PC-3 (cell line): ENCODE data around the gene KLK5. TPM values are rescaled to one million over a fixed set of nuclear protein-coding genes. Genes with fewer than 3 reads are reported as not detected.

Source experiments
- ATAC-seq: fragments of 200-7000 bp; cut with Tn5 transposase; 2 replicates; pipeline ENCODE4 v1.9.1; 2020; ENCODE audit warnings: mild to moderate bottlenecking, moderate library complexity
- BruUV-seq: library from RNA; stranded (reverse); fragments of 400-500 nt; replicated peaks from 2 replicates; lab custom pipeline; 2021; lab: Mats Ljungman, UMichigan
- CTCF ChIA-PET: fragments of 300-600 bp; sonication (Branson Sonifier 250); formaldehyde crosslinking; loops from one replicate; lab custom pipeline; 2022; ENCODE audit warnings: antibody characterized with exemption; lab: Charles Lee
- POLR2A ChIA-PET: fragments of 300-600 bp; sonication (Branson Sonifier 250); formaldehyde crosslinking; loops from one replicate; lab custom pipeline; 2022; ENCODE audit warnings: antibody characterized with exemption; ENCODE audit not compliant: unreplicated experiment; lab: Charles Lee
- DNase-seq: peaks from one replicate; pipeline ENCODE4 v3.0.0-alpha.2; 2015
- H2AFZ ChIP-seq: fragments of 300-600 bp; sonication (generic); 2 replicates; pipeline ENCODE4 v1.6.0; 2016; ENCODE audit warnings: antibody characterized with exemption, low read length
- H3F3A ChIP-seq: fragments of 300-600 bp; sonication (generic); one replicate; pipeline ENCODE4 v1.6.0; 2017; ENCODE audit warnings: antibody characterized with exemption, low read length, control low read depth, mild to moderate bottlenecking; ENCODE audit not compliant: unreplicated experiment
- H3K27ac ChIP-seq: fragments of 300-600 bp; sonication (generic); 2 replicates; pipeline ENCODE4 v1.5.1; 2016; ENCODE audit warnings: mild to moderate bottlenecking, low read length
- H3K27me3 ChIP-seq: fragments of 300-600 bp; sonication (generic); 2 replicates; pipeline ENCODE4 v1.6.1; 2016; ENCODE audit warnings: low read length, mixed read lengths
- H3K36me3 ChIP-seq: fragments of 300-600 bp; sonication (generic); 2 replicates; pipeline ENCODE4 v1.6.1; 2016; ENCODE audit warnings: low read depth, mixed run types, low read length, mixed read lengths
- H3K4me1 ChIP-seq: fragments of 300-600 bp; sonication (generic); 2 replicates; pipeline ENCODE4 v1.5.1; 2016; ENCODE audit warnings: low read length; ENCODE audit not compliant: insufficient read depth
- H3K4me2 ChIP-seq: fragments of 300-600 bp; sonication (generic); 2 replicates; pipeline ENCODE4 v1.6.0; 2016; ENCODE audit warnings: low read length
- H3K4me3 ChIP-seq: fragments of 300-600 bp; sonication (generic); 2 replicates; pipeline ENCODE4 v1.5.1; 2016; ENCODE audit warnings: mild to moderate bottlenecking, low read length, mixed read lengths
- H3K79me2 ChIP-seq: fragments of 300-600 bp; sonication (generic); 2 replicates; pipeline ENCODE4 v1.6.1; 2017; ENCODE audit warnings: low read length, mixed read lengths
- H3K9ac ChIP-seq: fragments of 300-600 bp; sonication (generic); 2 replicates; pipeline ENCODE4 v1.6.0; 2016; ENCODE audit warnings: mild to moderate bottlenecking, low read length
- H3K9me2 ChIP-seq: fragments of 300-600 bp; sonication (generic); replicated peaks from 2 replicates; pipeline ENCODE4 v1.6.1; 2016; ENCODE audit warnings: mixed run types, low read length, mixed read lengths
- H3K9me3 ChIP-seq: fragments of 300-600 bp; sonication (generic); 2 replicates; pipeline ENCODE4 v1.6.1; 2016; ENCODE audit warnings: low read length, mixed read lengths
- H4K20me1 ChIP-seq: fragments of 300-600 bp; sonication (generic); 2 replicates; pipeline ENCODE4 v1.6.1; 2016; ENCODE audit warnings: low read length, mixed read lengths
- EZH2 ChIP-seq: fragments of 300-600 bp; sonication (generic); IDR thresholded peaks from one replicate; pipeline ENCODE4 v1.6.1; 2017; ENCODE audit warnings: antibody characterized with exemption, mild to moderate bottlenecking, low read length; ENCODE audit not compliant: unreplicated experiment
- EZH2phosphoT487 ChIP-seq: fragments of 300-600 bp; sonication (generic); IDR thresholded peaks from 2 replicates; pipeline ENCODE4 v1.6.1; 2018; ENCODE audit warnings: mild to moderate bottlenecking, antibody characterized with exemption, low read length, borderline replicate concordance
- intact Hi-C: fragments of 100-400 bp; cut with micrococcal nuclease; formaldehyde crosslinking; loops from 2 replicates; pipeline ENCODE4 v1.9.0; 2023
- total RNA-seq: library from RNA; depleted of rRNA; stranded (reverse); fragments of >200 nt; gene quantifications from 2 replicates; pipeline ENCODE4 v1.2.3, GENCODE V29; 2014
- TF ChIP-seq, protein P1 (sequence below): fragments of 300-600 bp; sonication (generic); conservative IDR thresholded peaks from 2 replicates; pipeline ENCODE4 v1.5.1; 2017; ENCODE audit warnings: antibody characterized with exemption, low read depth, mild to moderate bottlenecking, low read length

KLK5 gene
- total RNA-seq, 1 experiment from 2014 or later = 59.0 TPM

GRCh38 chr19:50906217-50906616 lies 46.6 kb downstream of the KLK5 start:
- intact Hi-C loops = no loop called here
- Histone ChIP-seq H3K9me3 (no peaks in the 10 kb centered on the region), H3K27me3 (peaks cover 56% of the 10 kb centered on the region), H3K4me2 (no peak overlapping the region), H3K9ac (no peak overlapping the region), H4K20me1 (no peaks in the 10 kb centered on the region), H3K27ac (no peak overlapping the region), H3K36me3 (no peaks in the 10 kb centered on the region), H3K4me3 (no peak overlapping the region), H3K9me2 (no peaks in the 10 kb centered on the region), H3F3A (no peaks in the 10 kb centered on the region), H2AFZ (no peak overlapping the region), H3K79me2 (no peaks in the 10 kb centered on the region), H3K4me1 (no peaks in the 10 kb centered on the region; the same call in 1 of the 2 replicates)
- DNase-seq = peak; percentile 73
- TF ChIP-seq EZH2 (no peak), EZH2phosphoT487 (no peak)
- TF ChIP-seq, protein P1, sequence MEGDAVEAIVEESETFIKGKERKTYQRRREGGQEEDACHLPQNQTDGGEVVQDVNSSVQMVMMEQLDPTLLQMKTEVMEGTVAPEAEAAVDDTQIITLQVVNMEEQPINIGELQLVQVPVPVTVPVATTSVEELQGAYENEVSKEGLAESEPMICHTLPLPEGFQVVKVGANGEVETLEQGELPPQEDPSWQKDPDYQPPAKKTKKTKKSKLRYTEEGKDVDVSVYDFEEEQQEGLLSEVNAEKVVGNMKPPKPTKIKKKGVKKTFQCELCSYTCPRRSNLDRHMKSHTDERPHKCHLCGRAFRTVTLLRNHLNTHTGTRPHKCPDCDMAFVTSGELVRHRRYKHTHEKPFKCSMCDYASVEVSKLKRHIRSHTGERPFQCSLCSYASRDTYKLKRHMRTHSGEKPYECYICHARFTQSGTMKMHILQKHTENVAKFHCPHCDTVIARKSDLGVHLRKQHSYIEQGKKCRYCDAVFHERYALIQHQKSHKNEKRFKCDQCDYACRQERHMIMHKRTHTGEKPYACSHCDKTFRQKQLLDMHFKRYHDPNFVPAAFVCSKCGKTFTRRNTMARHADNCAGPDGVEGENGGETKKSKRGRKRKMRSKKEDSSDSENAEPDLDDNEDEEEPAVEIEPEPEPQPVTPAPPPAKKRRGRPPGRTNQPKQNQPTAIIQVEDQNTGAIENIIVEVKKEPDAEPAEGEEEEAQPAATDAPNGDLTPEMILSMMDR = peak; percentile 72
- no TSS peak for BruUV-seq
- POLR2A ChIA-PET = no interaction called here
- ATAC-seq = peak; percentile 29; the same call in 1 of the 2 replicates
- CTCF ChIA-PET = no interaction called here

- Histone ChIP-seq H3K4me2 (no peak overlapping the region), H3K9me3 (no peaks in the 10 kb centered on the region), H3K4me3 (no peak overlapping the region), H3K4me1 (0 out of 2 replicates have a peak, but pooled peaks cover 2% of the 10 kb centered on the region), H4K20me1 (no peaks in the 10 kb centered on the region), H3K27me3 (peaks cover 26% of the 10 kb centered on the region), H3K9me2 (no peaks in the 10 kb centered on the region), H3F3A (no peaks in the 10 kb centered on the region), H2AFZ (no peak overlapping the region), H3K27ac (no peak overlapping the region), H3K9ac (no peak overlapping the region), H3K36me3 (no peaks in the 10 kb centered on the region), H3K79me2 (no peaks in the 10 kb centered on the region)
- ChIA-PET POLR2A (no interaction called here), CTCF (no interaction called here)
- TF ChIP-seq, protein P1 = no peak
- TF ChIP-seq EZH2phosphoT487 = no peak
- TF ChIP-seq EZH2 = no peak
- no TSS peak for BruUV-seq
- ATAC-seq (no peak), DNase-seq (no peak)
- intact Hi-C loops = no loop called here
Observed at GRCh38 chr19:50902640-50903039, 50.2 kb downstream of the KLK5 start.

GRCh38 chr19:50899569-50899968 lies 53.3 kb downstream of the KLK5 start:
- Histone ChIP-seq H3K27ac (no peak overlapping the region), H3K27me3 (0 out of 2 replicates have a peak, but pooled peaks cover 5% of the 10 kb centered on the region), H3F3A (no peaks in the 10 kb centered on the region), H3K4me2 (no peak overlapping the region), H3K9me2 (no peaks in the 10 kb centered on the region), H3K9me3 (no peaks in the 10 kb centered on the region), H3K4me1 (peaks cover 13% of the 10 kb centered on the region), H3K36me3 (no peaks in the 10 kb centered on the region), H3K79me2 (no peaks in the 10 kb centered on the region), H3K4me3 (no peak overlapping the region), H3K9ac (no peak overlapping the region), H2AFZ (no peak overlapping the region), H4K20me1 (no peaks in the 10 kb centered on the region)
- no TSS peak for BruUV-seq
- intact Hi-C loops = no loop called here
- DNase-seq = no peak
- ATAC-seq = no peak
- ChIA-PET POLR2A (no interaction called here), CTCF (no interaction called here)
- TF ChIP-seq EZH2phosphoT487 (no peak), EZH2 (no peak)
- TF ChIP-seq, protein P1 = no peak
